DMS153 (cell line): Measurements from ENCODE around the gene RBM10.

Experiments
- DNase-seq: peaks from one replicate; lab custom pipeline; 2025; lab: John Stamatoyannopoulos, UW

The RBM10 gene

DNA sequence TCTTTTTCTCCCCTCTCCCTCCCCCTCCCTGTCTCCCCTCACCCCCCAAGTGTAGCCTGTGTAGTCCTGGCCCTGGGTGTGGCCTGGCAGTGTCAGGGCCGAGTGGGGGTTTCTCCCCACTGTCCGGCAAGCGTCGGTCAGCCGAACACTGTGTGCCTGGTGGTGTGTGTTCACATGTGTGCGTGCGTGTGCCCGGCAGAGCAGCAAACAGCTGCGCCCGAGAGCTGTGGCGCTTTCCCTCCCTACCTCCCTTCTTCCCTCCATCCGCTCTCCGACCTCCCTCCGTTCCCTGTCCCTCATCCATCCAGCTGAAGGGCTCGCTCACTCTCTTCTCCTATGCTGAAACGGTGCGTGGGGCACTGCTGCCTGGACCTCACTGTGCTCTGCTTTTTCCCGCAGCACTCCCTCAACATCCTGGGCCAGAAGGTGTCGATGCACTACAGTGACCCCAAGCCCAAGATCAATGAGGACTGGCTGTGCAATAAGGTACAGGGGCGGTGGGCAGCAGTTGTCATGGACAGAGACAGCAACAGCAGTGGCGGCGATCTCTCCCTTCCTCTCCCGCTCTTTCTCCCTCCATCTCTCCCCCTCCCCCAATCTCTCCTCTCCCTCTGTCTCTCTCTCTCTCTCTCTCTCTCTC, 31.2 kb downstream of the RBM10 start:
- DNase-seq: no peak

DNA sequence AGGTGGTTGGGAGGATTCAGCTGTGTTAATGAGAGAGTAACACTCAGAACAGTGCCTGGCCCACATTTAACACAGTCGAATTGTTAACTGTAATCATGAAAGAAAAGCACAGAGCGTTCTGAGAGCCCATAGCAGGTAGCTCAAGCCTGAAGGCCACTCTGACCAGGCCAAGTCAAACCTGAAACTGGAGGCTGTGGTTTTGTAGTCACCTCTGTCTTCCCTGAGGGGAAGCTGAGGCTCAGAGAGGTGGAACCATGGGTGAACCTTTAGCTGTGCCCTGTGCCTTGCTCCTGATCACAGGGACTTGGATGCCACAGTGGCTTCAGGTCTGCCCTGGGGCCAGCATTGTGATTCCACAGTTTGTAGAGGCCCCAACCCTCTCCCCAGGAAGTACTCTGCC, 32.1 kb downstream of the RBM10 start:
- no peak for DNase-seq

DNA sequence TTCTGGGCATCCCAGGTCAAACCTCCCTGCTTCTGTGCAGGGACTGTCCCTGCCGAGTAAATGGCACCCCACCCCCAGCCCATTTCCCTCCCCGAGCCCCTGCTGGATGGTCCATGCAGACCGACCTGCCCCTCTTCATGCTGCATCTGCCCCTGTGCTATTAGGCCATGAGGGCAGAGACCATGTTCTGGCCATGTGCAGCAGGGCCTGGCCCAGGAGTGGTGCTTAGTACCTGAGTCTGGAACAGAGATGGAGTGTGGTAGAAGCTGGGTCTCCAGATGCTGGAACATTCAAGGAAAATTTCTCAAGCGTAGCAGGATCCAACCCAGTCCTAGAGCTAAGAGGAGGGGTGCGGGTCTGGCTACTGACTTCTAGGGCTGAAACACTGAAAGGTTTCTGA, 33.3 kb downstream of the RBM10 start:
- no peak for DNase-seq

DNA sequence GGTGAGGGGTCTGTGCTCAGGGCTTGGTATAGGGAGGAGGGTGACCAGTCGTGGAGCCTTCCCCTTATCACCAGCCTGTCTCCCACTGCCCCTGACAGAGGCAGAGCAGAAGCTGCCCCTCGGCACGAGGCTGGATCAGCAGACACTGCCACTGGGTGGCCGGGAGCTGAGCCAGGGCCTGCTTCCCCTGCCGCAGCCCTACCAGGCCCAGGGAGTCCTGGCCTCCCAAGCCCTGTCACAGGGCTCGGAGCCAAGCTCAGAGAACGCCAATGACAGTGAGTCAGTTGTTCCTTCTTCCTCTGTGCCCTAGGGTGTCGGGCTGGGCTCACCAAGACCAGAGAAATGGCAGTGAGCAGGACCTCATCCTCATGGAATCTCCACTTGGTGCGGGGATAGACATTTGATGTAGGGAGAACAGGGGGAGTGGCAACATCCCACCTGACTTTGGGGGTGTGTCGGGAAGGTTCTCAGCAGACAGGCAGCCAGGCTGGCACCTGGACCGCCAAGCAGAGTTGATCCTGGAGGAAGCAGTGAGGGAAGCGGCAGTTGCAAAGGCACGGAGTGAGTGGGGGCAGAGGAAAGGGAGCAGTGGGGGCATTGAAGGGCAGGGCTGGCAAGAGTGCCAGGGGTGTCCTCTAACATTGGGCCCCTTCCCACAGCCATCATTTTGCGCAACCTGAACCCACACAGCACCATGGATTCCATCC, 34.4 kb downstream of the RBM10 start:
- DNase-seq: no peak

DNA sequence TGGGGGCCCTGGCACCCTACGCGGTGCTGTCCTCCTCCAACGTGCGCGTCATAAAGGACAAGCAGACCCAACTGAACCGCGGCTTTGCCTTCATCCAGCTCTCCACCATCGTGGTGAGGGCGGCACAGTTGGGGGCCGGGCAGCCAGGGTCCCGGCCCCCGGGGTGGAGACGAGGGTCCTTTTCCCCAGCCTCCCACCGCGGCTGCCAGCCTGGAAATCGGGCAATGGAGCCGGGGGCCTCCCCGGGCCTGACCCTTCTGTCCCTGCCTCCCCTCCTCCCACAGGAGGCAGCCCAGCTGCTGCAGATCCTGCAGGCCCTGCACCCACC, 34.9 kb downstream of the RBM10 start:
- DNase-seq: no peak

DNA sequence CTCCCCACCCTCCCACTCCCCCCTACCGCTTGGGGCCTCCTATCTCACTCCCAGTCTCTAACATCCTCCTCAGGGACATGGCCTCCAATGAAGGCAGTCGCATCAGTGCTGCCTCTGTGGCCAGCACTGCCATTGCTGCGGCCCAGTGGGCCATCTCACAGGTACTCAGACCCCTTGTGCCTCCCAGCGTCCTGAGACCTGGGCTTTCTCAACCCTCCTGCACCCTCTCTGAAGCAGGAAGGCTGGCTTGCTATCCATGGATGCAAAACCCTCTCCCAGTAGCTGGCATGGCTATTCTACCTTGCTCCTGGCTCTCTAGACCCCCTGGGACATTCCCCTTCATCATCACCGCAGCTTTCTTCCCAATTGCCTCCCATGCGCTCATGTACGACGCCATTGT, 35.3 kb downstream of the RBM10 start:
- DNase-seq: no peak

DNA sequence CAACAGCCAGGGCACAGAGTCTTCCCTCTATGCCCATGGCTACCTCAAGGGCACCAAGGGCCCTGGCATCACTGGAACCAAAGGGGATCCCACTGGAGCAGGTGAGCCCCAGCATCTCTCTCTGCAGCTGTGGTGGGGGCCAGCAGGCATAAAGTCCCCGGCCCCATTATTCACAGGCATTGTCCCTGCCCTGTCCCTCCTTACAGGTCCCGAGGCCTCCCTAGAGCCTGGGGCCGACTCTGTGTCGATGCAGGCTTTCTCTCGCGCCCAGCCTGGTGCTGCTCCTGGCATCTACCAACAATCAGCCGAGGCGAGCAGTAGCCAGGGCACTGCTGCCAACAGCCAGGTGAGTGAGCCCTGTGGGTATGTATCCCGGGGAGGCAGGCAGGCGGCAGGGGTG, 36.3 kb downstream of the RBM10 start:
- DNase-seq: no peak

DNA sequence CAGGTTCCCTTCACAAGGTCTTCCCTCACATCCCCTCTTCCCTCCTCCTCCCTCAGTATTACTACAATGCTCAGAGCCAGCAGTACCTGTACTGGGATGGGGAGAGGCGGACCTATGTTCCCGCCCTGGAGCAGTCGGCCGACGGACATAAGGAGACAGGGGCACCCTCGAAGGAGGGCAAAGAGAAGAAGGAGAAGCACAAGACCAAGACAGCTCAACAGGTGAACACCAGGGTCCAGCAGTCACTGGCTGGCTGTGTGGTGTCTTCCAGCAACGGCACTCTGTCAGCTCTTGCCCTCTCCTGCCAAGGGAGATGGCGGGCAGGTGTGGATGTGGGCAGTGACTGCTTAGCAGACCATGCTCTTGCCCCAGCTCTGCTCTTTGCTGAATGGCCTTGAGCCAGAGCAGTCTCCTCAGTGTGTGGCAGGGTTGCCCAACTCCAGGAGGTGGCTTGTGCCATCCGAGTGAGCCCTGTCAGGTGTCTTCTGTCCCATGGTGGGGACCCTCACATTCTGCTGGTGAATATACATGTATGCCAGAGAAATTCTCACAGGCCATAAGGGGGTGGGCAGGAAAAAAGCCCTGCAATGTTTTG, 37.2 kb downstream of the RBM10 start:
- DNase-seq: no peak

DNA sequence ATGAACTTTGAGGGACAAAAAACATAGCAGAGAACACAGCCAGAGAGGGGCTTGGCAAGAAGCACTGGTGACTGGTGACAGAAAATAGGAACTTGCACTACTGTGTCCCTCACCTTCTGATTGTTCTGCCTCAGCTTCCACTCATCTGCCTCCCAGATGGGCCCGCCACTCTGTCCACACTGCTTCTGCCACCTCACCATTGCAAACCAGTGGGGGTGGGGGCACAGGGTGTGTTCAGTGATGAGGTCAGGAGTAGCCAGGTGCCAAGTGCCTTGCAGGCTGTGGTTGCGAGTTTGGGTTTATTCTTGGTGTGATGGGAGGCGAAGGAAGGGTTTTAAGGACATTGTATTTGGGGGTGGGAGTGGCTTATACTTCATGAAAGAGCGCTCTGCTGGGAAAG, 39.5 kb downstream of the RBM10 start:
- no peak for DNase-seq

DNA sequence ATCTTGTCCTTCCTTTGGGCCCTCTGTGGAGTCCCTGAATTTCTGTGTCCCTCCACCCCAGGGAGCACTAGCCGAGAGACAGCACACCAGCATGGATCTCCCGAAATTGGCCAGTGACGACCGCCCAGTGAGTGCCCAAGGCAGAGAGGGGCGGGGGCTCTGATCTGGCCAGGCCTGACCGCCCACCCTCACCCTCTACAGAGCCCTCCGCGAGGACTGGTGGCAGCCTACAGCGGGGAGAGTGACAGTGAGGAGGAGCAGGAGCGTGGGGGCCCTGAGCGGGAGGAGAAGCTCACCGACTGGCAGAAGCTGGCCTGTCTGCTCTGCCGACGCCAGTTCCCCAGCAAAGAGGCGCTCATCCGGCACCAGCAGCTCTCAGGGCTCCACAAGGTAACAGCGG, 40.2 kb downstream of the RBM10 start:
- no peak for DNase-seq

DNA sequence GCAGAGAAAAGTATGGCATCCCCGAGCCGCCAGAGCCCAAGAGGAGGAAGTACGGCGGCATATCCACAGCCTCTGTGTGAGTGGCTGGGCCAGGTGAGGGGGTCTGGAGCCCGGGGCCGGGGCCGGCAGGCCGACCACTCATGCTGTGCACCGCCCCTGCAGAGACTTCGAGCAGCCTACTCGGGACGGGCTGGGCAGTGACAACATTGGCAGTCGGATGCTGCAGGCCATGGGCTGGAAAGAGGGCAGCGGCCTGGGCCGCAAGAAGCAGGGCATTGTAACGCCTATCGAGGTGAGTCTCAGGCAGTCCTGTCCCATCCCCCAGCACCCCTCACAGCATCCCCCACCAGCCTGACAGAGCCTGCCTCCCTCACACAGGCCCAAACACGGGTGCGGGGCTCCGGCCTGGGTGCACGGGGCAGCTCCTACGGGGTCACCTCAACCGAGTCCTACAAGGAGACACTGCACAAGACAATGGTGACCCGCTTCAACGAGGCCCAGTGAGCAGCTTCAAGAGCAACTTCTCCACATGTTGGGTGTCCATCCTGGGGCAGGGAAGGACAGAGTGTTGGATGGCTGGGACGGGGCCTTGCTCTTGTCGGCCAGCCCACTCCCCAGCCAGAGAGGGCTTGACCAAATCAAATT, 41.2 kb downstream of the RBM10 start:
- no peak for DNase-seq

DNA sequence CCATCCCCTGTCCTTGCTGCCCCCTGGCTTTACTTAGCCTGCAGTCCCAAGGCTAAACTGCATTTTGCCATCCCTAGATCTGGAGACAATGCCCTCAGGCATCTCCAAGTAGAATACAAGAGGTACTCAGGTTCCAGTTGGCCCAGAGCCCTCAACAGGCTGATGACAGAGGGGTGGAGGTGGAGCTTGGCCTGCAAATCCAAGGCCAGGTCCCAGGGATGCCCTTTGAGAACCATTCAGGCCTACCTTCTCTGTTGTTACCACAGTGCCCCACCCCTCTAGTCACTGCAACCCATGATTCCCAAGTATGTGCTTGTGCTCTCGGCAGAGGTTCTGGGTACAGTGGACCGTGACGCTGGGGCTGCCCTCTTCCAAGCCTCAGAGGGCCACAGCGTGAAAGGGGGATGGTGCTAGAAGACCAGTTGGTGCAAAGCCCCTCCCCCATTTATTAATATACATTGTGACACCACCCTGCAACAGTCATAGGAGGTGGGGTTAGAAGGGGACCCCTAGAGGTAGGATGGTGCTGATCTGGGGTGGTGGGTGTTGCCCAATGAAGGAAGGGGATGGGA, 42.2 kb downstream of the RBM10 start:
- DNase-seq: no peak

DNA sequence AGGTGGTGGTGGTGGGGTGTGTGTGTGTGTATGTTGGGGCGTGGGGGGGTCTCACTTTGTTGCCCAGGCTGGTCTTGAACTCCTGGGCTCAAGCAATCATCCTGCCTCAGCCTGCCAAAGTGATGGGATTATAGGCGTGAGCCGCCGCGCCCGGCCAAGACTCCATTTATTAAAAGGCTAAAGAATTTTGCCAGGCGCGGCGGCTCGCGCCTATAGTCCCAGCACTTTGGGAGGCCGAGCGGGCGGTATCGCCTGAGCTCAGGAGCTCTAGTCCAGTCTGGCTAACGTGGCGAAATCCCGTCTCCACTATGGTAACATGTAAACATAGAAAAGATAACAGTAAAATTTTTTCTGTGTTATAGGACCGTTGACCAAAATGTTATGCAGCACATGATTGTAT, 44.9 kb downstream of the RBM10 start:
- DNase-seq: no peak

DNA sequence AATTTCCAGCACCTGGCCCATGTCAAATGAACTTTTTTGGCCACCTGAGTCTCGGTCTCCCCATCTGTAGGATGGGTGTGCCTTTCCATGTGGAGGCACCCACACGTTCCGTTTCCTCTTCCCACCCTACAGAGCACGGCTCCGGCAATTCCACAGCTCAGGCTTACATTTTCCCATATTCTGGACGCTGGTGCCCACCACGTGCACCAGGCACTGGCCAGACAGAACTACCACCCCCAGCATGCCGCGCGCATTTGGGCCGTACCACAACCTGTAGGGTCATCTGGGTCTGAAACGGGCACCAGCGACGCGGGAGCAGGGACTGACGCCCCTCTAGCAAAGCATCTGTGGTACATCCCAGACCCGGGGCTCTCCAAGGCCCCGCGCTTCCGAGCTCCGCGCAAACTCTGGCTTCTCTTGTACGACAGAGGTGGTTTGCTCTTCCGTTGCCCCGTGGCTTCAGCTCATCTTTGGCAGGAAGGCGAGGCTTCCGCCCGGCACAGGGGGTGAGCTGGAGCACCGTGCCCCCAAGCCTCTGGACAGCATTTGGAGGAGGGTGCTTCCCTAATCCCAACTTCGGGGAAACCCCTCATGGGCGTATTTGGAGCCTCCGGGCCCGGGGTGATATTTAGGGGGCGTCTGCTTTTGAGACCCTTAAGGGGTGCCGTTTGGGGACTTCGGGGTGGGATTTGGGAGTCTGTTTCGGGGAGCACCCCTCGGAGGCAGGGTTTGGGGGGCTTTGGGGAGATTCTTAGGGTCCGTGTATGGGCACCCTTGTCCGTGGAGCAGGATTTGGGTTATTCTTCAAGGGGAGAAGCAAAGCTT, 45.6 kb downstream of the RBM10 start:
- peak; percentile 79 for DNase-seq

DNA sequence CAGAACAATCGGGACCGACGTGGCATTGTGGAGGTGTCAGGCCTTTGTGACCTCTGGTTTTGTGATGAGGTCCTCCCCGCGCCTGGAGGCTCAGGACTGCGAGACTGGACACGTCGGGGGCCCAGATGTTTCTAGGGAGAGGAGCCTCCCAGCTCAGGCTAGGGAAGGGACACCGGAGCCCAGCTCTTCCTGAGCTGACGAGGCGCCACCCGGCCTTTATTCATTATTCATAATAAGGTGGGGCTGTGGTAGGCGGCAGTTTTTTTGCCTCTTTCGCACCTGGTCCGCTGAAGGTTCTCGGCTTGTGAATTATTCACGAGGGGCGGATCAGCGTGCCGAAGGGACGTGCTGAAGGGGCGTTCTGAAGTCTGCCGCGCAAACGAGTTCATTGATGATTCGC, 46.3 kb downstream of the RBM10 start:
- peak; percentile 32 for DNase-seq

DNA sequence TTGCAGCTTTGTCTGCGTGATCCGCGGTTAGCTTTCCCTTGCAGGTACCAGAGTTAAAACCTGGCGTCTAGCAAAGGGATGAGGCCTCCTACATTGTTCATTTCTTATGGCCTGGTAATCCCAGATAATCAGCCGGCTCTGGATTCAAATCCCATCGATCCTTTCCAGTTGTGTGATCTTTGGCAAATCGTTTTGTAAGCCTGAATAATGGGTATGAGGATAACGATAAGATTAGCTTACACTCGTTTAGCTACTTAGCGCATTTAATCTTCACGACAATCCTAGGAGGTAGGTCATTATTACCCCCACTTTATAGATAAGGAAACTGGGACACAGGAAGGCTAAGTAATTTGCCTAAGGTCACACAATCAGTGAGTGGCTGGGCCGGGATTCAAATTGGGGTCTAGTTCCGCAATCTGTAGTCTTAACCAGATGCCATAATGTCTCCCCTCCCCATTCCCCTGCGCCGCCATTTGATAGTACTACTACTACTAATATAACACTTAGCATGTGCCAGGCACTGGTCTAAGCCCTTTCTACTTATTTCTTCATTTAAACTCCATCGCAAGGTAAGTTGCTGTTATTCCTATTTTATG, 46.9 kb downstream of the RBM10 start:
- DNase-seq: no peak

DNA sequence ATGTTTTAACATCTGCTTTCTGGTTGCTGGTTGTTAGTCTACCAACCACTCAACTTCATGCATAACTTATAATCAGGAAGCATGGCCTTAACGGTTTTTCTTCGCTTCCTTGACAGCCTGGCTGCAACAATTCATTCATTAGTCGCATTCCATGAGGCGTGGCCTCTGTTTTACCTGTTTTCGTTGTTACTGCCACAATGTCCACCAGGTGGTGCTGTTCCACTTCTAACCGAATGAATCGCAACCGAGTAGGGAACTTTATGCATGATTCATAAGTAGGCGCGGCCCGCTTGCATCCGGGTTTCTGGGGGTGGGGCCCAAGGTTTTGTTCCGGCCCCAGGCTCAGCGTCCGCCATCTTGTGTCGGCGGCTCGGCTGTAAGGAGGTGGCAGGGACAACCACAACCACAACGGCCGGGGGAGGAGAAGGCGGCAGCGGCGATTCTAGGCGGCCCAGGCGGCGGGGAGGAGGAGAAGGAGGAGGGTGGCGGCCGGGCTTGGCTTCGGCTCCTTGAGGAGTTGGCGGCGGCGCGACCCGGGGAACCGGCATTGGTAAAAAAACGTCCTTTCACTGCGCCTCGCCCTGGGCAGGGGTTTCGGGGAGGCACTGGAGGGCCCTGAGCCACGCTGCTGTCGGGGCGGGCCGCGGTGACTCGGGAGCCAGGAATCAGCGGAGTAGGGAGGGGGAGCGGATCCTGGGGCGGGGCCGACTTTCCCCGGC, 48.6 kb downstream of the RBM10 start, which contains the start of gene UBA1:
Gene UBA1 (plus strand): TSS at position 355 of the 719 bp plus-strand sequence. CDS start 4,974 bp downstream, outside the sequence.
- DNase-seq: peak; percentile 85

DNA sequence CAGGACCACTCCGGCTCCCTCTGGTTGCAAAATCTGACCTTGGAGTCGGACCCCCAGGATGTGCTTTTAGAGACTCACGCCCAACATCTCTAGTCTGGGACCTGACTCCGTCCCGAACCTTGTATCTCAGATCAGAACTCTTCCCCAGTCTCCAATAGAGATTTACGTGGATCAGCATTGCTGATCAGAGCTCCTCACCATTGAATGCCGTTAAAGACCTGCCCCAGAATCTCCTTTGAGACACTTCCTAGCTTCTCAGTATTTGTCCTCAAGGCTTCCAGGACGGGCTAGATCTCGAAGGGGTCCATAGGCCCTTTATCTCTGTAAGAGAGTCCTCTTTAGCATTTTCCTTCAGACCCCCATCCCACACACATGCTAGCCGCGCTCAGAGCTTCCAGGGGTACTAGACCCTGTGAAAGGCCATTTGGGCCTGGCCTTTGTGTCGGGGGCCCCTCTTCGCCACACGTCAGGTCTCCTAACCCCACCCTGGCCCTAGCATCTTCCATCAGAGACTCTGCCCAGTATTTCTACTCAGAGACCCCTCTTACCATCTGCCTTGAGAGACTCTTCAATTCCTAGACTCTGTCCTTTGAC, 49.3 kb downstream of the RBM10 start:
- no peak for DNase-seq

DNA sequence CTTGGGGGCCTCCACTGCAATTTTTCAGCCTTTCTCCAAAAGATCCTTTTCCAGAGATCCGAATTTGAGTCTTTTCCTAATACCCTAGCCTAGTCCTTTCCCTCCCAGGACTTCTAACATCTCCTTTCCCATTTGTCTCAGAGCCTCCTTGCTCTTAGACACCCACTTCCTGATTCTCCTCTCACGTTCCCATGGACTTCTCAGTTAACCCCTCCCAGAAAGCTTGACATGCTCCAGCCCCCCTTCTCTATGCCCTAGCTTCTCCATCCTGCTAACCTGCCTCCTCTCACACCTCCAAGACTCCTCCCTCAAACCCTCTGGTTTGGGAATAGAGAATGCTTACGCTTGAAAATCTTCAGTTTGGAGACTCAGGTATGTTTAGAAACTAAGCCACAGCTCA, 51.1 kb downstream of the RBM10 start:
- no peak for DNase-seq

DNA sequence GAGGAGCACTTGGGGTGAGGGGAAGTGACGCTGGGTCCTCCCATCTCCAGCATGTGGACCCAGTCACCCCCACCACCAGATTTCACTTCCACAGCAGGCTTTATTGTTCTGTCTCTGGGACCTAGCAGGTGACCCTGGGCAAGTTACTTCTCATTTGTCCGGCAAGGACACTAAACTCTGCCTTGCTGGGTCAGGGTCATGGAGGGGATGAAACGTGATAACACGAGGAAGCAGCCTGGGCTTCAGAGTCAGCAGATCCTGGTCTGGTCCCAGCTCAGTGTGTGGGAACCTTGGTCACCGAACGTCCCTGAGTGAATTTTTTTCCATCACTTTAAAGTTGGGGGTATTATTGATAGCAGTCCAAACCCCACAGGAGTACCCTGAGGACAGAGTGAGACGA, 52.5 kb downstream of the RBM10 start:
- DNase-seq: no peak
